CD4-positive, alpha-beta memory T cell (primary cell): ENCODE results near the gene MYOM1. TPM values are rescaled to one million over a fixed set of nuclear protein-coding genes. Genes with fewer than 3 reads are reported as not detected.
A peak's percentile ranks its signal among the peaks of the same experiment; 100 is the strongest.

ENCODE experiments used
- CTCF ChIA-PET: fragments of 350-600 bp; sonication (Branson Sonifier 250); formaldehyde crosslinking; loops from one replicate; lab custom pipeline; 2021; ENCODE audit warnings: inconsistent platforms; ENCODE audit not compliant: partially characterized antibody; lab: Charles Lee
- POLR2A ChIA-PET: fragments of 350-600 bp; sonication (Branson Sonifier 250); formaldehyde crosslinking; loops from one replicate; lab custom pipeline; 2021; ENCODE audit not compliant: partially characterized antibody; lab: Charles Lee
- DNase-seq, 5 donors: peaks; one replicate each; pipeline versions ENCODE4 v3.0.0 to v3.0.0-alpha.2; 2020 to 2022; ENCODE audit warnings: mixed read lengths in 1 of 5
- H3K27ac ChIP-seq: one replicate; pipeline ENCODE4 v1.7.0; 2013; ENCODE audit warnings: low read depth, low read length
- H3K27me3 ChIP-seq: 2 replicates; pipeline ENCODE4 v1.7.0; 2013; ENCODE audit warnings: mild to moderate bottlenecking, low read length, moderate library complexity; ENCODE audit not compliant: insufficient read depth
- H3K36me3 ChIP-seq: 2 replicates; pipeline ENCODE4 v1.7.0; 2013; ENCODE audit warnings: mild to moderate bottlenecking, low read length, moderate library complexity; ENCODE audit not compliant: insufficient read depth
- H3K4me1 ChIP-seq: 2 replicates; pipeline ENCODE4 v1.7.0; 2013; ENCODE audit warnings: mild to moderate bottlenecking, low read length, moderate library complexity; ENCODE audit not compliant: insufficient read depth
- H3K4me3 ChIP-seq, 2 donors: one replicate each; pipeline ENCODE4 v1.7.0; 2013; ENCODE audit warnings: low read length in 2 of 2, mild to moderate bottlenecking in 1 of 2
- H3K9me3 ChIP-seq, 2 donors: one replicate each; pipeline ENCODE4 v1.7.0; 2013; ENCODE audit warnings: low read length in 2 of 2, control low read depth in 1 of 2; ENCODE audit not compliant: control insufficient read depth in 1 of 2
- H3K27ac Mint-ChIP-seq, 7 donors: one replicate each; pipeline ENCODE4 v1.8.0; 2020 to 2021; ENCODE audit warnings: mixed read lengths in 7 of 7, mild to moderate bottlenecking in 6 of 7, inconsistent platforms in 3 of 7, moderate library complexity in 3 of 7
- H3K27me3 Mint-ChIP-seq, 2 donors: one replicate each; pipeline ENCODE4 v1.8.0; 2020 to 2021; ENCODE audit warnings: mixed read lengths in 2 of 2
- H3K36me3 Mint-ChIP-seq, 2 donors: one replicate each; pipeline ENCODE4 v1.8.0; 2020 to 2021; ENCODE audit warnings: mixed read lengths in 2 of 2, inconsistent platforms in 1 of 2, mild to moderate bottlenecking in 1 of 2
- H3K4me1 Mint-ChIP-seq, 4 donors: one replicate each; pipeline ENCODE4 v1.8.0; 2020 to 2021; ENCODE audit warnings: mixed read lengths in 4 of 4, mild to moderate bottlenecking in 1 of 4
- H3K4me3 Mint-ChIP-seq, 8 donors: one replicate each; pipeline ENCODE4 v1.8.0; 2020 to 2021; ENCODE audit warnings: mixed read lengths in 8 of 8, mild to moderate bottlenecking in 7 of 8, moderate library complexity in 6 of 8, inconsistent platforms in 3 of 8
- H3K9me3 Mint-ChIP-seq, 8 donors: one replicate each; pipeline ENCODE4 v1.8.0; 2020 to 2021; ENCODE audit warnings: mixed read lengths in 8 of 8, mild to moderate bottlenecking in 5 of 8, inconsistent platforms in 3 of 8, moderate library complexity in 1 of 8
- intact Hi-C: fragments of 100-400 bp; cut with micrococcal nuclease; formaldehyde crosslinking; loops from one replicate; pipeline ENCODE4 v1.15.1; 2023
- polyA plus RNA-seq, 2 donors: library from polyadenylated mRNA; unstranded; fragments of 300-500 nt; fragmentation: Illumina TruSeq; gene quantifications; one replicate each; pipeline ENCODE4 v1.2.3, GENCODE V29; 2021
- total RNA-seq, 2 experiments: library from RNA; stranded (reverse); gene quantifications; one replicate each; pipeline ENCODE4 v1.2.3, GENCODE V29; 2021

The MYOM1 gene
- total and polyA plus RNA-seq, 4 experiments from 2014 or later, result 0.09 to 4.2 (median 1.8) TPM

GRCh38 chr18:3111523-3112240 is 108.1 kb downstream of the MYOM1 start:
- H3K9me3 Mint-ChIP-seq, result no peaks in the 10 kb centered on the region
- H3K27ac ChIP-seq, result no peak overlapping the region
- H3K36me3 Mint-ChIP-seq, result no peaks in the 10 kb centered on the region
- no peaks in the 10 kb centered on the region for H3K27me3 ChIP-seq
- no peak overlapping the region for H3K4me3 ChIP-seq
- ChIA-PET POLR2A (interaction anchor here (0.9 kb wide), 1 partner anchor 118 kb away, joined by 3 read pairs; no protein-coding TSS in a partner anchor), CTCF (interaction anchor here (0.6 to 2.7 kb wide), 3 partner anchors 14 to 22 kb away, joined by 3 to 20 read pairs (median 4); no protein-coding TSS in a partner anchor)
- H3K4me3 Mint-ChIP-seq, result no peak overlapping the region
- H3K4me1 ChIP-seq, result no peaks in the 10 kb centered on the region
- DNase-seq, result no peak
- H3K9me3 ChIP-seq, result no peaks in the 10 kb centered on the region
- intact Hi-C loops, result no loop called here
- H3K36me3 ChIP-seq, result no peaks in the 10 kb centered on the region
- no peaks in the 10 kb centered on the region for H3K4me1 Mint-ChIP-seq
- H3K27me3 Mint-ChIP-seq, result no peaks in the 10 kb centered on the region
- no peak overlapping the region for H3K27ac Mint-ChIP-seq

- no peaks in the 10 kb centered on the region for H3K36me3 ChIP-seq
- Mint-ChIP-seq H3K27ac (peak overlapping the region in 1 of 7 donors; percentile 15), H3K4me3 (no peak overlapping the region), H3K9me3 (no peaks in the 10 kb centered on the region), H3K4me1 (no peaks in the 10 kb centered on the region), H3K27me3 (no peaks in the 10 kb centered on the region), H3K36me3 (no peaks in the 10 kb centered on the region)
- CTCF ChIA-PET, result interaction anchor here (0.6 to 1.4 kb wide), 5 partner anchors 16 to 116 kb away, joined by 3 to 8 read pairs (median 3); no protein-coding TSS in a partner anchor
- H3K4me3 ChIP-seq, result no peak overlapping the region
- POLR2A ChIA-PET, result interaction anchor here (1.3 kb wide), 1 partner anchor 10 kb away, joined by 3 read pairs; no protein-coding TSS in a partner anchor
- intact Hi-C loops, result no loop called here
- DNase-seq, result no peak
- no peaks in the 10 kb centered on the region for H3K4me1 ChIP-seq
- H3K27me3 ChIP-seq, result no peaks in the 10 kb centered on the region
- no peaks in the 10 kb centered on the region for H3K9me3 ChIP-seq
- H3K27ac ChIP-seq, result no peak overlapping the region
These were observed 109.6 kb downstream of the MYOM1 start for GRCh38 chr18:3110034-3110752.

GRCh38 chr18:3107740-3108151 is 112.0 kb downstream of the MYOM1 start:
- H3K4me1 ChIP-seq, result no peaks in the 10 kb centered on the region
- DNase-seq, result no peak
- H3K27me3 ChIP-seq, result no peaks in the 10 kb centered on the region
- ChIA-PET CTCF (interaction anchor here (1.3 to 1.8 kb wide), 2 partner anchors 21 to 114 kb away, joined by 4 to 7 read pairs; no protein-coding TSS in a partner anchor), POLR2A (no interaction called here)
- Mint-ChIP-seq H3K9me3 (no peaks in the 10 kb centered on the region), H3K4me1 (no peaks in the 10 kb centered on the region), H3K4me3 (no peak overlapping the region), H3K27me3 (peaks cover 0 to 3% of the 10 kb centered on the region in 2 donors), H3K27ac (no peak overlapping the region), H3K36me3 (no peaks in the 10 kb centered on the region)
- H3K27ac ChIP-seq, result no peak overlapping the region
- H3K4me3 ChIP-seq, result no peak overlapping the region
- no peaks in the 10 kb centered on the region for H3K36me3 ChIP-seq
- H3K9me3 ChIP-seq, result no peaks in the 10 kb centered on the region
- intact Hi-C loops, result no loop called here

GRCh38 chr18:3104190-3105054 is 115.3 kb downstream of the MYOM1 start:
- no peaks in the 10 kb centered on the region for H3K9me3 Mint-ChIP-seq
- intact Hi-C loops, result no loop called here
- no peaks in the 10 kb centered on the region for H3K36me3 ChIP-seq
- no peak overlapping the region for H3K4me3 Mint-ChIP-seq
- no peak overlapping the region for H3K27ac ChIP-seq
- ChIA-PET POLR2A (no interaction called here), CTCF (interaction anchor here (0.7 to 1.8 kb wide), 4 partner anchors 8 to 110 kb away, joined by 3 to 4 read pairs (median 3); no protein-coding TSS in a partner anchor)
- H3K4me3 ChIP-seq, result no peak overlapping the region
- H3K27me3 Mint-ChIP-seq, result peaks cover 0 to 5% of the 10 kb centered on the region in 2 donors
- no peak for DNase-seq
- H3K27ac Mint-ChIP-seq, result no peak overlapping the region
- no peaks in the 10 kb centered on the region for H3K4me1 Mint-ChIP-seq
- H3K4me1 ChIP-seq, result no peaks in the 10 kb centered on the region
- no peaks in the 10 kb centered on the region for H3K27me3 ChIP-seq
- H3K9me3 ChIP-seq, result no peaks in the 10 kb centered on the region
- H3K36me3 Mint-ChIP-seq, result peaks cover 0 to 3% of the 10 kb centered on the region in 2 donors

GRCh38 chr18:3103576-3103975 is 116.2 kb downstream of the MYOM1 start:
- no peak overlapping the region for H3K27ac Mint-ChIP-seq
- DNase-seq, result no peak
- CTCF ChIA-PET, result interaction anchor here (3.5 kb wide), 1 partner anchor 26 kb away, joined by 22 read pairs; no protein-coding TSS in a partner anchor
- no peaks in the 10 kb centered on the region for H3K9me3 Mint-ChIP-seq
- H3K4me1 Mint-ChIP-seq, result peaks cover 0 to 5% (median 0%) of the 10 kb centered on the region in 4 donors
- POLR2A ChIA-PET, result no interaction called here
- H3K9me3 ChIP-seq, result no peaks in the 10 kb centered on the region
- no peaks in the 10 kb centered on the region for H3K36me3 ChIP-seq
- intact Hi-C loops, result no loop called here
- H3K27me3 Mint-ChIP-seq, result peaks cover 0 to 5% of the 10 kb centered on the region in 2 donors
- H3K36me3 Mint-ChIP-seq, result peaks cover 0 to 3% of the 10 kb centered on the region in 2 donors
- no peaks in the 10 kb centered on the region for H3K27me3 ChIP-seq
- H3K27ac ChIP-seq, result no peak overlapping the region
- no peak overlapping the region for H3K4me3 Mint-ChIP-seq
- H3K4me1 ChIP-seq, result no peaks in the 10 kb centered on the region
- H3K4me3 ChIP-seq, result no peak overlapping the region

- no peak overlapping the region for H3K27ac ChIP-seq
- H3K4me3 Mint-ChIP-seq, result no peak overlapping the region
- no peaks in the 10 kb centered on the region for H3K4me1 ChIP-seq
- H3K36me3 Mint-ChIP-seq, result peaks cover 0 to 3% of the 10 kb centered on the region in 2 donors
- ChIA-PET POLR2A (no interaction called here), CTCF (interaction anchor here (2.6 to 3.5 kb wide), 2 partner anchors 26 to 109 kb away, joined by 9 to 22 read pairs; no protein-coding TSS in a partner anchor)
- no peaks in the 10 kb centered on the region for H3K9me3 Mint-ChIP-seq
- H3K27me3 ChIP-seq, result no peaks in the 10 kb centered on the region
- DNase-seq, result no peak
- no peak overlapping the region for H3K4me3 ChIP-seq
- H3K4me1 Mint-ChIP-seq, result peaks cover under 1 to 6% (median under 1%) of the 10 kb centered on the region in 4 donors
- H3K27me3 Mint-ChIP-seq, result peaks cover 0 to 5% of the 10 kb centered on the region in 2 donors
- intact Hi-C loops, result no loop called here
- H3K9me3 ChIP-seq, result no peaks in the 10 kb centered on the region
- H3K36me3 ChIP-seq, result no peaks in the 10 kb centered on the region
- H3K27ac Mint-ChIP-seq, result no peak overlapping the region
These were observed 116.8 kb downstream of the MYOM1 start for GRCh38 chr18:3102983-3103382.
